NCI-H187 (cell line): ENCODE measurements around the gene RBM20.
"Not testable (repeated sequence)": the region's sequence is repeated elsewhere in the genome, so short reads cannot be mapped to it uniquely, and the experiment has no call there.

ENCODE experiments used
- DNase-seq, 2 experiments: peaks; one replicate each; lab custom pipeline; 2025; lab: John Stamatoyannopoulos, UW

Gene RBM20

DNA sequence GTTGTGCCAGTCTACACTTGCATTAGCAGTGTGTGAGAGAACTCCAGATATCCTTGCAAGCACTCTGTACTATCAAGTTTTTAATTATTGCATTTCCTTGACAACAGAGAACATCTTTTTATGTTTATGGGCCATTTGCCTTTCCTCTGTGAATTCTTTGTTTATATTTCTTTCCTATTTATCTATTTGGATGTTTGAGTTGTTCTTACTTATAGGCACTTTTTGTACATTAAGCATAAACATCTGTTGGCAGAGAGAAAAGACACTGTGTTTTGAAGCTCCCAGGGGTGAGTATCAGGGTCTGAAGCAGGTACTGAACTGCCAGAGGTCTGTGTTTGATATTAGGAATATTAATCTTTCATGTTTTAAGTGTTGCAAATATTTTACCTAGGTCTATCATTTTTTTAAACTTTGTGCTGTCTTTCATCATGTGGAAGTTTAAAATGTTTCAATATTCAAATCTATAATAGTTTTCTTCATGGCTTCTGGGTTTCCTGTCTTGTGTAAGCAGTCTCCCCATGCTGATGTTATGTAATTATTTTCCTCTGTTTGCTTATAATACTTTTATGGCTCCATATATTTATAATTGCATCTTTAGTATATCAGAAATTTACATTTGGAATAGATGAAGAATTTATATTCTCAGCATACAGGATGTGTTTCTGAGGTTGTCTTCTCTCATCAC is 209.9 kb downstream of the RBM20 start:
- no peak for DNase-seq

DNA sequence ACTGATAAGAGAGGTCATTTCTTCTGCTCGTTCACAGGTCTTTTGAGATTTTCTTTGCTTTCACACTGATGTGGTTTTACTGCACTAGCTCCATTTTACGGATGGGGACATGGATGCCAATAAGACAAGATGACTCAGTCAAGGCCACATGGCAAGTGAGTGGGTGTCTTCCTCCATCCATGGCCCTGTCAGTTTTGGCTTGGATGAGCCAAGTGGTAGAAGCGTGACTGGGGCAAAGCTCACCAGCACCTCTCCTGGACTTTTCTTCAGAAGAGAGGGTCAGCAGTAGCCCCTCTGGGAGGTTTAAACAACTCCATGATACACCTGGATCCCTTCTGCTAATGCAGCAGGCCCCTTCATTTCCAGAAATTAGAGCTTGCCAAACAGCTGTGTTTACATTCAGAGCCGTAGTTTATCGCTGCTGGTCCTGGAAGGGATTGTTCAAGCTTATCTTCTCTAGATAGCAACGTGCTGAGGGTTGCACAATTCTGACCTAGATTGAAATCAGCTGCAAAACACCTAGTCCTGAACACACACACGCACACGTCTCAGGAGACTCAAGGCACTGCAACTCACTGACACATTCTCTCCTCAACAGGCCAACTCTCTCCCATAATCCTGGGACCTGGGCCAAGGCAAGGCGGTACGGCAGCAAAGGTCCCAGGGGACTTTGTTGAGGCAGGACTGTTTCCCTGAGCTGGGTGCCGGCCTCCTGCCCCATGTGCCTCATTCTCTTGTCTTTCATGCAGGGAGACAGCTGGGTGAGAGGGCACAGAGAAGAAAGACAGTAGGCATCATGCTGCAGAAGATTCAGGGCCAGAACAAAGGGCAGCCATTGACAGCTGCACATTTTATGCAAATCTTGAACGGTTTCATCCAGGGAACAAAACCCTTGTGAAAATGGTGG is 213.4 kb downstream of the RBM20 start:
- no peak for DNase-seq

DNA sequence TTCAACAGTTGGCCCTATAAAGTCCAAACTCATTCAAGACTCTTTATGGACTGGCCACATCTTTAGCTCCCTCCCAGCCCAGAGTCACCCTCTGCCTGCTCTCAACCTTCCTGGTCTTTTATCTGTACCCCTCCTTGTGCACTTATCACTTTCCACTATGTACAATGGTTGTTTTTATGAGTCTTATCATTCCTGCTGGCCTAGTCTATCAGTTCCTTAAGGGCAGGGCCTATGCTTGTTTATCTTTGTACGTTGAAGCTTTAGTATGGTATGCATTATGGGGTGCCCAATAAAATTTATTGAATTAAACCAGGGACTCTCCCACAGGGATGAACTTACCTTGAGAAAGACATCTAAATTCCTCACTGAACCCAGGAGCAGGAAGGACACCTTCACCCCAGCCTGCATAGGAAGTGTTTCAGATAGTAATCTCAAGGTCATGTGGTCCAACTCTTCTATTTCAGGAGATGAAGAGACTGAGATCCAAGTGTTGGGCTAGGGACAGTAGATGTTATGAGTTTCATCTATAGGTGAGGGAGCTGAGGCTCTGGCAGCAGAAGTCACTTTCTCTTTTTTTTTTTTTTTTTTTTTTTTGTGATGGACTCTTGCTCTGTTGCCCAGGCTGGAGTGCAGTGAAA is 214.3 kb downstream of the RBM20 start:
- DNase-seq, result no peak

DNA sequence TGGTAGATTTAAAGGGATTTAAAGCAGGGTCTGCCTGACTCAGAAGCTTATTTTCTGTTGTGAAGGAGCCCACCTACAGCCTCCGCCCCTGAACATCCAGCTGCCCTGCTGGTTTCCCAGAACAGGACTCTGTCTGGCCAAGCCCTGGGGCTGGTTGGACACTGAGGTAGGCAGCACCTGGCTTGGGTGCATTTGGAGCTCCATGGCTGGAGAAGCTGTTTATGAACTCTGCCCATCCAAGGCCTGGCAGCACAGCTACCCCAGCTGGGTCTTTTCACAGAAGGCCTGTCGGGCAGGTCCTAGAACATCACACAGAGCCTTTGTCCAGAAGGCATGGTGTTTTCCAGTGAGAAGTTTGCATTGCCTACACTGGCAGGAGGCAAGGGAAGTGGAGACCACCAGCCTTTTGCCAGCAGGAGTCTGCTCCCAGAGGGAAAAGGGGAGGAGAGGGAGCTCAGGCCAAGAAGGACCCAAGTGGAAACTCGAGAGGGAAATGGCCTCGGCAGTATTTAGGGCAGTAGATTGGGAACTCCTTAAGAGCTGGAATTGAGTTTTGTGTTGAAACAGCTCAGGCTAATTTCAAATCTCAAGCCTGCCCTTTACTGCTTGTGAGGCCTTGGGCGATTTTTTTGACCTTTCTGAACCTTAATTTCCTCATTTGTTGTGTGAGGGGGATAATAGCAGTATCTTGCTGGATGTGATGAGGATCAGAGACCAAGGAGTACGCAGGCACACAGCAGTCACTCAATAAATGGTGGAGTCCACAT is 215.3 kb downstream of the RBM20 start:
- DNase-seq, result no peak

DNA sequence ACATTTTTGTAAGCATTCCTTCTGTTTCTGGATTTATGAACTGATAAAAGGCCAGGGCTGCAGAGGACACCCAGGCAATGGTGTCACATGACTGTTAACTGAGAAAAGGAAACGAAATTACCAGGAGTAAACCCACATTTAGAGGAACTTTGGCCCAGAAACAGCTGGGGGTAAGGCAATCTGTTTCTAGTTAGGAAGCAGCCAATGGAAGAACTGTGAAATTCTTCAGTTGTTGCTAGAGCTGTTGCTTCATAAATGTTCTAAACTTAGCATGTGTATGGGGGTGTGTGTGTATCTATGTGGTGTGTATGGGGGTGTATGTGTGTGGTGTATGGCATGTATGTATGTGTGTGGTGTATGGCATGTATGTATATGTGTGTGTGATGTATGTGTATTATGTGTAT is 215.8 kb downstream of the RBM20 start:
- DNase-seq, result no peak

DNA sequence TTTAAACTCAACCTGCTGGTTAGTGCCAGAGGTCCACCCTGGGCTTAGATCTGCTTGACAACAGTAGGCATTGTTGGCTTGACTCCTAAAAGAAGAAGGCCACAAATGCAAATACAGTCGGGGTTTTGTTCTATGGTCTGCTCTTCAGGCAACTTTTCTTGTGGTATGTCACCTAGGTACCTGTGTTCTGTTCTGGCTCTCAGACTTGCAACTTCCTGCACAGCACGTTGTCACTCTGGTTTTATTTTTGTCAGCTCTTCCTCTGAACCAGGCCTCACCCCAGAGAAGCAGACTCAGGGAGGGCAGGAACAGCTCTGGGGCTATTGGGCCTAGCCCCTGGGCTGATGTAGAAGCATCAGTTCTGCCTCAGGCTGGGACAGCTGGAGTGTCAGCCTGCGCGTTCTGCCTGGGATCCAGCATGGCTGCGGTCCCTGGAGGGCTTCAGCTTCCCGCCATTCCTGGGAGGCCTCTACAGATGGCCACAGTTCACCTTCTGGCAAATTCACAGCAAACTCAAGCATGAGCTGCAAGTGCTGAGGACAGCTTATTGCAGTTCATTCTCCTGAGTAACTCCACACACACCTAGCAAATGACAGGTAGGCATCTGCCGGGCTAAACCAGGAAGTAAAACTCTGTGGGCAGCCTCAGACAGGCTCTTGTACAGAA is 216.6 kb downstream of the RBM20 start:
- DNase-seq, result no peak

DNA sequence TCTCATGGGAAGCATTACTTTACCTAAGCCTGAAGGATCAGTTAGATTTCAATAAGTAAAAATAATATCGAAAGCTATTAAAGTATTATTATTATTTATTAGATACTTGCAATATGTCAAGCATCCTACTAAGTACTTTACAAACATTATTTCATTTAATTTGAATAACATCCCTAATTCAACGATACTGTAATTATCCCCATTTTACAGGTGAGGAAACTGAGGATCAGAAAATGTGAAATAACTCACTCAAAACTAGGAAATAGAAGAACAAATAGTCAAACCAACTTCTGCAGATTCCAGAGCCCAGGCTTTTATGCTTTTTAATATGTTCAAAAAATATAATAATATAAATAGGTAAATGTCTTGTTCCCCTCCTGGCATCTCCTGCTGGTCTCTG is 217.3 kb downstream of the RBM20 start:
- no peak for DNase-seq

DNA sequence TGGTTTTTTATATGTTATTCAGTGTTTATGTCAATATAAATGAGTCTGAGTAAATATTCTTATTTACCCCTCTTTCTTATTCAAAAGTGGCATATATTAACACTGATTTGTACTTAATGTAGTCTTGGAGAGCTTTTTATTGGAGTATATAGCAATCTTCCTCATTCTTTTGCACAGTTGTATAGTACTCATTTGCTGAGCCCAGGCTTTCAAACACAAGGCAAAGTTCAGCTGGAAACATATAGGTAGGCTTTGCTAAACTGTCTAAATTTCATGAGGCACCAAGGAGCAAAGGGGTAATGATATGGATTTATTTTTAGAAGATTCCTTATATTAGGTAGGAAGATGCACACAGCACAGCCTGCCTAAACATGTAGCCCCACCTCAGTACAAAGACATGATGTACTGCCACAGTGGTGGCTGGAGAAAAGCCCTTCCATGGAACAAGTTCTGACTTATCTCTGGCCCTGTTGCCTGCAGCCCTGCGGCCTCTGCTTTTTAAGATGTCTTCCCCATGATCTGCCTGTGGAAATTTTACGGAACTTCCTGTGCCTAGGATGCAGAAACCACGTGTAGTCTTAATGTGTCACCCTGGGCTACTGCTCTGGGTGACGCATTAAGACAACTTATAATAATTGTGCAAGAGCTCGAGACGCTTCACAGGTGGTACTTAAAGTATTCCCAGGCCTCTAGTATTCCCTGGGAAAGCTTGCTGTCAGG is 218.0 kb downstream of the RBM20 start:
- DNase-seq, result no peak

DNA sequence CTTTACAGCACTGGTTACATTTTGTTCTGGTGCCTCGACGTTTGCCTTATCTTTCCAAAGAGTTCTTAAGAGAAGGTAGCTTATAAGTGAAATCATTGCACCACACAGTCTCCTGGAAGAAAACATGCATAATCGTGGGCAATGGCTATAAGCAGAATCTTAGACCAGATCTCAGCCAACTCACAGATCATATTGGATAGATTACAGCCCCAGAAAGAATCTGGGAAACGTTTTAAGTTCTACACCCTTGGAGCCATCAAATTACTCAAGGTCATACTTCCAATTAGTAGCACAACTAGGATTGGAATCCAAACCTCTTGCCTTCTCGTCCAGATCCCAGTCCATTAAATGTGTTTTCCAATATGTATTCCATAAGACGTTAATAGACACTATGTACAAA is 218.8 kb downstream of the RBM20 start:
- DNase-seq, result no peak

DNA sequence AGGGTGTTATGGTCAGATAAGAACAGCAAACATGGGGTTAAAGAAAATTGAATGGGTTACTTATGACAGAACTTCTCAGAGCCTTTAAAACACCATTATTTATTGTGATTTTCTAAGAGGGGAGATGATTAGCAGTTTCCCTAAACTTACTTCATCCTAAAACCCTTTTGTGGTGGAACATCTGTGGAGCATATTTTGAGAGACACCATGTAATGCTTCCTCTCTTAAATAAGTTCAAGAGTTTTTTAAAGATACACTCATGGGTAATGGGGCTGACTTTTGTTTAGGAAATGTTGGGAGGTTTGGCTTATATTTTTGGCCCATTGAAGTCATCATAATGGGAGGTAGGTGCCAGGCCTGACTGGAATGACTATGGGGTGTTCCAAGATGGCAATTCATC is 219.2 kb downstream of the RBM20 start:
- no peak for DNase-seq

DNA sequence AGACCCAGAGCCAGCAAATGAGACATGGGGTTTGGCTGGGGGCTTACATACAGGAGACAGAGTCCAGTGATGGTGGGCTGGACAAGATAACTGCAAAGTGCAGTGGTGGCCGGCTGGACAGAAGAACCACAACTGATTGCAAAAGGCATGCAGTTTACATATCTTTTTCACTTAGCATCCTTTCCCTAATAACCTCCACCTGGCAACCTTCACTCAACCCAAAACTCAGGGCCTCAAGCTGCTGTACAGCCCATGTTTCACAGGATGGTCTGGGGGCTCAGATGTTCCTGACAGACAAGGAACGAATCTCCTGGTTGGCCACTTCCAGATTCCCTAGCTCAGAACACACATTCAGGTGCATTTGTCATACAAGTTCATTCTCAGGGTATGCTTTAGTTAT is 219.8 kb downstream of the RBM20 start:
- DNase-seq, result no peak

DNA sequence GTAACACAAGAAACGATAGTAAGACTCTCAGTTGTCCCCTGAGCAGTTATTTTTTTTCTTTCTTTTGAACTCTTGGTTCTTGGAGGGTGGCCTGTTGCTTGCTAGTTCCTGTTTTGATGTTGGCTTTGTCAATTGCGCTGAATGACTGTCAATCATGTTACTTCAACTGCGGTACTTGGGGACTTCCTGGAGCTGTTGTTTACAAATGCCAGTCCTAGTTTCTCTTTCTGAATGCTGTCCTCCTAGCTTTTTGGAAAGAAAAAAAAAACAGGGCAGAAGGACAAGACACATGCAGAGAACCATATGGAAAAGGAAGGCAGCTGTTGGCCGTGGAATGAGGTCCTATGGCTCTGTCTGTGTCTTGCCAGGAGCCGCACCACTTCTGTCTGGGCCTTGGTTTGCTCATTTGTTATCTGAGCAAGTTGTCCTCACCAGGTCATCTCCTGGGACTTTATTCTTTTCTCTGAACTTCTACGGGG is 220.6 kb downstream of the RBM20 start:
- DNase-seq, result no peak

DNA sequence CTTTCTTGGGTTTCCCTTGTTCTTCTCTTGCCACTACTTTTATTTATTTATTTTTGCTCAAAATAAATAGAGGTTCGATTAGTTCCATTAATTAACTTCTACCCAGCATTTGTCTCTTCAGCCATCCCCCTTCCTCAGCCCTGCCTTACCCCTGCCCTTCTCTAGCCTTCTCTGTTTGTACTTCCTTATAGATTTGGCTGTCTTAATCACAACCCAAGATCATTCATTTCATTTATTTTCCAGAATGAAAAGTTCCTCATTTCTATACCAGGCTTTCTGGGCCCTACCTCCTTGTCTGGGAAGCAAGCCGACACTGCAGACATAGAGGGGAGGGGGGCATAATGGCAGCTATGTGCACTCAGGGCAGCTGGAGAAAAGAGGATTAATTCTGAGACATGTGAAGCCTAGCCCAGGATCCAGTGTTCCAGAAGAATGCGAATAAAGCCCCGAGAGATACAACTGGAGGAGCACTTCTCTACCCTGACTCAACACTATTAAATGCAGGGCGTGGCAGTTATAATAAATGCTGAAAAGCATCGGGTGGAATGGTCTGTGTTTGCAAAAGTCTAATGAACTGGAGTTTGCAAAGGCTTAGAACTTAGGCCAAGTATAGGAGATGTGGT is 221.2 kb downstream of the RBM20 start:
- DNase-seq, result no peak

DNA sequence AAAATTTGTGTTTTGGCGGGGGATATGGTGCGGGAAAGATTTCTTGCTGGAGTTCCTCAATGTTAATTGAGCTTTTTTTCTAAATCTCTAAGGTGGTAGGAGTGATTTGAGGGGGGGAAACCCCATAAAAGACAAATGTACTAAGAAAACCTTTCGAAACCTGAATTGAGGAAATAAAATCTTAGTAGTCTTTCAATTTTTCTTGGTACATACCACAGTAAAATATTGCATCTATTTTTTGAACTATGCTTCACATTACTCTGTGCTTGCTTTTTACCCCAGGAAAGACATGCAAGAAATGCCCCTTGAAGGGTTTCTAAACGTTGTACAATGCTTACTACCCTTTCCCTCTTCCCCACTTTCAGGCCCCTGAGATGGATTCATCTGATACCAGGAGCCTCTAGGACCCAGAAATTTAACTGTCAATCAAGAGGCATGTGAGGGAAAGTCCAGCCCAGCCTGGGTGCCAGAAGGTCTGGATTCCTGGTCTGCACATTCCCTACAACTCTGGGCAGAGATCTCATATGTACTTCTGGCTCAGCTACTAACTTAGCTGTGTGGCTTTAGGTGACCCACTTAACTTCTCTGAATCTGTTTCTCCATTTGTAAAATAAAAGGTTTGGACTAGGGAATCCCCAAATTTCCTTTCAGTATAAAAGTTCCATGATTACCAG is 221.8 kb downstream of the RBM20 start:
- DNase-seq, result no peak

DNA sequence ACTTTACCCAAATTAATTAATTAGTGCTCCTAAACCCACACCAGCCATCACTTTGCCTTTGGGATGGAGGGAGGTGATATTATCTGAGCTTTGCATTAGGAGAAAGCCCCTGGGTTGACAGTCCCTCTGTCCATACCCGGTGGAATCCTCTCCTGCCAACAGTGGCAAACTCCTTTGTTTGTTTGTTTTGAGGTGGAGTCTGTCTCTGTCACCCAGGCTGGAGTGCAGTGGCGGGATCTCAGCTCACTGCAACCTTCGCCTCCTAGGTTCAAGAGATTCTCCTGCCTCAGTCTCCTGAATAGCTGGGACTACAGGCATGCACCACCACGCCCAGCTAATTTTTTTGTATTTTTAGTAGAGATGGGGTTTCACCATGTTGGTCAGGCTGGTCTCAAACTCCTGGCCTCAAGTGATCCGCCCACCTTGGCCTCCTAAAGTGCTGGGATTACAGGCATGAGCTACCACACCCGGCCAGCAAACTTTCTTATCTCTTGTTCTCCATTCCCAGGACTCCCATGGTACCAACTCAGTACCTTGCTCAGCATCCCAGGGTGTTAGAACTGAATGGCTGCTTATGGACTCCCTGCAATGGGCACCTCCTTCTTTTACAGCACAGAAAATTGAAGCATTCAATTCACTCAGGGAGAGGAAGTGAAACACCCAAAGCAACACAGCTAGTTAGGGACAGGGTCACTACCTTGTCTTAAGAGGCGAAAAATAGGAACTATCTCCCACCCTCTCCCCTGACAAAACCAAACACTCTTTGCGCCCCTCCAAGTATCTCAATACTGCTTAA is 223.1 kb downstream of the RBM20 start:
- DNase-seq, result not testable (repeated sequence)

DNA sequence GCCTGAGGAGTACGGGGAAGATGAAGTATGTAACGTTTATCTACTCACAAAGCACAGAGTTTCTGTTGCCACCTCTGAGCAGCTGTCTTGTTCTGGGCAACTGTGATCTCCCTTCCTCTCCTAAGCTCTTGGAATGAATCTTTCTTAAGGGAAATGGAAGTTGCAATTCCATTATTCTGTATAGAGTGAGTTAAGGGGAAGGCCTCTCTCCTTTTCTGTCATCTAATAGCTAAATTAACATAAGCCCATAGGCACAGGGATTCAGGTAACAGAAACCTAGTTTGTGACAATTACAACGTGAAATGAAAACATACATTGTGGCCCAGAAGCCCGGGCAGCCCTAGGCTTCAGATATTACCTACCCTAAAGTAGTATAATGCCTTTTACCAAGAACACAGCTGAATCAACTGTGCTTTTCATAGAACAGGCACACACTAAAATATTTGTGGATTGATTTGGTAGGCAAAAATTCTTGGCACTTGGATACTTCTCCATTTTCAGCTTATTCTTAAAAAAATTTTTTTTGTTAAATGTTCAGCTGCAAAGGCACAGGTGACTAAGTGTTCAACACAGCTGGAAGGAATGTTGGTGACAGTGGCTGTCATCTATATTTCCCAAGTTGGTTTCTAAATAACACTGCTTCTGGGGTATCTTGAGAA is 223.8 kb downstream of the RBM20 start:
- no peak for DNase-seq

DNA sequence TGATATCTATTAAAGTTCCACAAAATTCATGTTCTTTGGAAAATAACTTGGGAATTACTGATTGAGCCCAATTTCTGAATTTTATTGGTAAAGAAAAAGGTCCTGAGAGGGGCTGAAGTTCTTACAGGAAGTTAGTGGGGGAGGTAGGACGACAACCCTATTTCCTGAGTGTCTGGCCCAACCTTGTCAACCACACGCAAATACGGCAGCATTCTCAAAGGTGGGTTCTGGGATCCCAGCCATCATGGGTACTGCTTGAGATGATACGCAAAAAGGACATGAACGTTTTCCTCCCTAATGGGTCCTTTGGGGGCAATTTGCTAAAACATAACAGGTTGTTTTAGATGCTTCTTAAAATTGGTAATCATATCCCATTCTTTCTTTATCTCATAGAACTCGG is 224.8 kb downstream of the RBM20 start:
- no peak for DNase-seq

DNA sequence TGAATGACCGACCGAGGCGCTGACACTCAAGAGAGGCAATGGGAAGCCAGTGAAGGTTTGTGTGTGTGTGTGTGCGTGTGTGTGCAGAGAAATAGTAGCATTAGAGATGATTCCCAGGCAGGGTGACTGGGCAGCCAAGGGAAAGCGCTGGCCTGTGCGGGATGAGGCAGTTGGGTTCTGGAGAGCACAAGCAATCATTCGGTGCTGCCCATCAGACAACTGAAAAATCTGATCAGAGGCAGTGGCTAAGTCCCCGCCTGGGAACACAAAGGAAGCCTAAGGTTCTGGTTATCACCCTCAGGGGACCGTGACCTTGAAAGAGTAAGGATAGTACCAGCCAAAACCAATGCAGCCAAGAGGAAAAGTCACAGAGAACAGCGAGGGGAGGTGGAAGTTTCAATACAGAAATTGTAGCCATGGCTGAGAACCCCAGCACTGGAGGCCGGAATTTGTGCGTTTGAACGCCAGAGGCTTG is 226.7 kb downstream of the RBM20 start:
- no peak for DNase-seq
